Gastrocnemius medialis (tissue), 4 donors: ENCODE results near the gene KCNQ1.

Experiments used
- CTCF ChIP-seq, 5 experiments: fragments of 450-650 bp in 3 of 5; fragments of 200-600 bp in 2 of 5; sonication (generic) in 2 of 5; IDR thresholded peaks in 4 of 5; conservative IDR thresholded peaks in 1 of 5; 1 replicate in 4 of 5; 2 replicates in 1 of 5; pipeline ENCODE4 v1.5.1; 2016 to 2019; ENCODE audit warnings: antibody characterized with exemption in 5 of 5, mild to moderate bottlenecking in 3 of 5, moderate library complexity in 3 of 5
- POLR2A ChIP-seq, 2 donors: fragments of 450-650 bp; IDR thresholded peaks; one replicate each; pipeline ENCODE4 v1.6.1; 2017; ENCODE audit warnings: antibody characterized with exemption in 2 of 2, mild to moderate bottlenecking in 2 of 2, moderate library complexity in 2 of 2

GRCh38 chr11:2844996-2845395, 400.2 kb downstream of the KCNQ1 start:
- TF ChIP-seq CTCF (IDR thresholded peaks at IDR 0.05 in 4 of 5, conservative IDR thresholded peaks at IDR 0.05 in 1 of 5) (no peak), POLR2A (IDR thresholded peaks at IDR 0.05) (no peak)
